HG02588 (cell line): ENCODE measurements around the gene DUSP16.

Experiments
- ATAC-seq: cut with Tn5 transposase; IDR thresholded peaks from one replicate; pipeline ENCODE4 v1.9.1; 2021; ENCODE audit warnings: mild to moderate bottlenecking, moderate library complexity; ENCODE audit not compliant: unreplicated experiment

DUSP16 gene

GRCh38 chr12:12550277-12550676 lies 12.4 kb downstream of the DUSP16 start:
- ATAC-seq = no peak

GRCh38 chr12:12549426-12549825 lies 13.2 kb downstream of the DUSP16 start:
- no peak for ATAC-seq

- no peak for ATAC-seq
Observed at GRCh38 chr12:12548713-12549112, 13.9 kb downstream of the DUSP16 start.

- no peak for ATAC-seq
Observed at GRCh38 chr12:12546314-12546772, 16.3 kb downstream of the DUSP16 start.

GRCh38 chr12:12543959-12544358 lies 18.7 kb downstream of the DUSP16 start:
- ATAC-seq = no peak

- no peak for ATAC-seq
Observed at GRCh38 chr12:12542964-12543363, 19.7 kb downstream of the DUSP16 start.

GRCh38 chr12:12542286-12542685 lies 20.4 kb downstream of the DUSP16 start:
- ATAC-seq = no peak

- ATAC-seq = no peak
Observed at GRCh38 chr12:12541782-12542181, 20.9 kb downstream of the DUSP16 start.

- ATAC-seq = no peak
Observed at GRCh38 chr12:12540261-12541013, 22.2 kb downstream of the DUSP16 start.

- no peak for ATAC-seq
Observed at GRCh38 chr12:12539028-12539810, 23.4 kb downstream of the DUSP16 start.

GRCh38 chr12:12538535-12538934 lies 24.1 kb downstream of the DUSP16 start:
- no peak for ATAC-seq

GRCh38 chr12:12537421-12537820 lies 25.2 kb downstream of the DUSP16 start:
- ATAC-seq = no peak

- no peak for ATAC-seq
Observed at GRCh38 chr12:12534975-12535374, 27.7 kb downstream of the DUSP16 start.

- ATAC-seq = no peak
Observed at GRCh38 chr12:12534166-12534866, 28.3 kb downstream of the DUSP16 start.

GRCh38 chr12:12533238-12533829 lies 29.3 kb downstream of the DUSP16 start:
- ATAC-seq = no peak

- no peak for ATAC-seq
Observed at GRCh38 chr12:12531194-12531593, 31.5 kb downstream of the DUSP16 start.

- no peak for ATAC-seq
Observed at GRCh38 chr12:12529783-12530421, 32.8 kb downstream of the DUSP16 start.

- no peak for ATAC-seq
Observed at GRCh38 chr12:12528361-12529270, 34.0 kb downstream of the DUSP16 start.

GRCh38 chr12:12527820-12528296 lies 34.8 kb downstream of the DUSP16 start:
- ATAC-seq = no peak
